ENCODE measurements around the gene DBR1.

- no peak for TF ChIP-seq CTCF (IDR thresholded peaks at IDR 0.05; ENCODE audit: low read length)
- no peak for TF ChIP-seq EZH2phosphoT487 (IDR thresholded peaks at IDR 0.05; ENCODE audit: low read length)
Measured at GRCh38 chr3:138222131-138222941, 47.6 kb upstream of the DBR1 start.
